Measurements from ENCODE around the gene CBLB. TPM values are rescaled to one million over a fixed set of nuclear protein-coding genes. Genes with fewer than 3 reads are reported as not detected.

The CBLB gene
- polyA plus RNA-seq, 2 of the 4 experiments (the other 2 are of a cell fraction): 6.8 to 16.2 TPM

DNA sequence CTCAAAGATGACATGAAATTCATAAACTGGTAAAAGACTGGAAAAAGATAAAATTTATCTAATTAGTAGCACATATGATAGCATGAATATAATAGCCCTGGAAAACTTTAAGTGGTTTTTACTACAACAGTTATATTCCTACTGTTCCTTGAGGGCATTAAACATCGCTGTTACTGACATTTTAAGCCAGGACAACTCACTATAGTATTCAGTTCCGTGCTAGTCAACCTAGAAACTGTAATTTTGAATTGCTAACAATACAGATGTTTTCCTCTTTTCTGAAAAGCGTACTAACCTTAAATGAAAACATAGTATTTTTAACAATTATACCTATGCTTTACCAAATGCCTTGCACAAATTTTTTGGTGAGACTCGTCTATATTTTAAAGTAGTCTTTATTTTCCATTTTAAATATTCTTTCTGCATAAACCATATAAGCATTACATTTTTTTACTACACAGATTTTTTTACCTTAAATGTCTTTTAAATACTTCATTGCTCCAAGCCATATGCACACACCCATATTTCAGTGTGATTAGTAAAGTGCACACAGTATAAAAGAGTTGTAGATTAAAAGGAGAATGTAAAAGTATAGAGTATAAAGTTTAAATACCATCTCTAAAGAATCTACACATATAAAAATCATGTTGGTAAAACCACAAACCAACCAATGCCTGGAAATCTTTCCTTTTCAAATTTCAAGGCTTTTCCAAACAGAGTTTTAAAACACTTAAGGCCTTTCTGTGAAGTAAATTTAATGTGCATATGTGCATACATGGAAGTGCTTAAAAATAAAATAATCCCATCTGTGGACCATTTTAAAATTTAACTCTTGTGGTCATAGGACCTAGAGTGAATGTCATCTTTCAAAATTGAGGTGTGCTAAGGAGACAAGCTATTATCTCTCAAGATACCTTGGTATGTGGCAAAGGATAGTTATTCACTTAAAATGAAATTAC is 20.1 kb upstream of the CBLB start:
- Histone ChIP-seq H3K4me3 (no peak overlapping the region), H3K4me1 (no peaks in the 10 kb centered on the region), H3K9me3 (no peaks in the 10 kb centered on the region), H3K27ac (no peak overlapping the region), H3K4me2 (no peak overlapping the region)
- WGBS (ENCODE audit: missing lambda C conversion rate): 60% methylated on average over 4 of the region's 4 CpGs
- TF ChIP-seq, protein P1, sequence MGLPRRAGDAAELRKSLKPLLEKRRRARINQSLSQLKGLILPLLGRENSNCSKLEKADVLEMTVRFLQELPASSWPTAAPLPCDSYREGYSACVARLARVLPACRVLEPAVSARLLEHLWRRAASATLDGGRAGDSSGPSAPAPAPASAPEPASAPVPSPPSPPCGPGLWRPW (IDR thresholded peaks at IDR 0.05): no peak
- TF ChIP-seq EHMT2 (IDR thresholded peaks at IDR 0.05; ENCODE audit: low read depth): no peak
- no peak for TF ChIP-seq POLR2AphosphoS2 (conservative IDR thresholded peaks at IDR 0.05; ENCODE audit: low read length)
- TF ChIP-seq, protein P2, sequence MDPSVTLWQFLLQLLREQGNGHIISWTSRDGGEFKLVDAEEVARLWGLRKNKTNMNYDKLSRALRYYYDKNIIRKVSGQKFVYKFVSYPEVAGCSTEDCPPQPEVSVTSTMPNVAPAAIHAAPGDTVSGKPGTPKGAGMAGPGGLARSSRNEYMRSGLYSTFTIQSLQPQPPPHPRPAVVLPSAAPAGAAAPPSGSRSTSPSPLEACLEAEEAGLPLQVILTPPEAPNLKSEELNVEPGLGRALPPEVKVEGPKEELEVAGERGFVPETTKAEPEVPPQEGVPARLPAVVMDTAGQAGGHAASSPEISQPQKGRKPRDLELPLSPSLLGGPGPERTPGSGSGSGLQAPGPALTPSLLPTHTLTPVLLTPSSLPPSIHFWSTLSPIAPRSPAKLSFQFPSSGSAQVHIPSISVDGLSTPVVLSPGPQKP (IDR thresholded peaks at IDR 0.05; ENCODE audit: low read depth, low read length): no peak
- no peak for TF ChIP-seq JUN (IDR thresholded peaks at IDR 0.05)
- TF ChIP-seq, protein P3, sequence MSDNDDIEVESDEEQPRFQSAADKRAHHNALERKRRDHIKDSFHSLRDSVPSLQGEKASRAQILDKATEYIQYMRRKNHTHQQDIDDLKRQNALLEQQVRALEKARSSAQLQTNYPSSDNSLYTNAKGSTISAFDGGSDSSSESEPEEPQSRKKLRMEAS (IDR thresholded peaks at IDR 0.05): no peak
- no peak for TF ChIP-seq MAFK (IDR thresholded peaks at IDR 0.05; ENCODE audit: partially characterized antibody)
- TF ChIP-seq EHF (CRISPR knock-in tag; IDR thresholded peaks at IDR 0.05): no peak
- no peak for TF ChIP-seq RAD21 (conservative IDR thresholded peaks at IDR 0.05 in 1 of 2, IDR thresholded peaks at IDR 0.05 in 1 of 2)
- TF ChIP-seq CBX8 (IDR thresholded peaks at IDR 0.05): no peak
- no peak for TF ChIP-seq KDM1A (IDR thresholded peaks at IDR 0.05; ENCODE audit: low read depth)
- TF ChIP-seq CHD4 (IDR thresholded peaks at IDR 0.05; ENCODE audit: borderline replicate concordance): no peak
- no peak for TF ChIP-seq SREBF2 (IDR thresholded peaks at IDR 0.05)
- TF ChIP-seq MAZ (IDR thresholded peaks at IDR 0.05; ENCODE audit: borderline replicate concordance, low read depth, low read length): no peak
- TF ChIP-seq HDAC2 (IDR thresholded peaks at IDR 0.05): no peak
- TF ChIP-seq POLR2A (IDR thresholded peaks at IDR 0.05; ENCODE audit: low read length): no peak
- no peak for TF ChIP-seq RARB (CRISPR knock-in tag; IDR thresholded peaks at IDR 0.05)
- no peak for TF ChIP-seq CBX2 (IDR thresholded peaks at IDR 0.05; ENCODE audit: borderline replicate concordance, low read depth)
- TF ChIP-seq TFCP2L1 (CRISPR knock-in tag; IDR thresholded peaks at IDR 0.05): no peak
- TF ChIP-seq ZFP36 (IDR thresholded peaks at IDR 0.05; ENCODE audit: borderline replicate concordance, partially characterized antibody): no peak
- DNase-seq (ENCODE audit: low read depth in 1 of 2, low spot score in 1 of 2) (no peak), FAIRE-seq (no peak), ATAC-seq (no peak)
- ChIA-PET POLR2A (no interaction called here), CTCF (no interaction called here)

DNA sequence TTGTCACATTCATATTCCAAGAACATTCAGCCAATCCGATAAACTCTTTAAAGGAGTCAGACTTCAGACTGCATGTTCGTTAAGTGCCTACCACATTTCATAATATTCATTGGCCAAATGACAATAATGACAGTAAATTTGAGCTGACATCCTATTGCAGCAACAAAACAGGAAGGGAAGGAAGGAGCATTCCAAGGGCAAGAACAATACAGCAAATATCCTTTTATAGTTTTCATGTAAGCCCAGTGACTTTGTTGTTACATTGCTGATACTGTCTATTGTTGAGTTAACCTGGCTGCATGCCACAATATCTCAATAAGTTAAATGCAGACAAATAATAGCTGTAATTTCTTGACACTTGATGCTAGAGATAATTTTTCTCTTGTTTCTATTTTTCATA is 16.4 kb upstream of the CBLB start:
- TF ChIP-seq, protein P1 (IDR thresholded peaks at IDR 0.05): no peak
- TF ChIP-seq NFE2L2 (conservative IDR thresholded peaks at IDR 0.05; ENCODE audit: low read length) (no peak), POLR2AphosphoS2 (conservative IDR thresholded peaks at IDR 0.05; ENCODE audit: low read length) (no peak), ZNF302 (CRISPR knock-in tag; IDR thresholded peaks at IDR 0.05) (no peak), SMC3 (IDR thresholded peaks at IDR 0.05) (no peak), ZFP36 (IDR thresholded peaks at IDR 0.05; ENCODE audit: borderline replicate concordance, partially characterized antibody) (no peak), SREBF2 (IDR thresholded peaks at IDR 0.05) (no peak), EHMT2 (IDR thresholded peaks at IDR 0.05; ENCODE audit: low read depth) (no peak), ZSCAN20 (CRISPR knock-in tag; IDR thresholded peaks at IDR 0.05) (no peak), EP300 (IDR thresholded peaks at IDR 0.05) (no peak), MAZ (IDR thresholded peaks at IDR 0.05; ENCODE audit: borderline replicate concordance, low read depth, low read length) (no peak), MAFK (IDR thresholded peaks at IDR 0.05; ENCODE audit: partially characterized antibody) (no peak), NR3C1 (IDR thresholded peaks at IDR 0.05) (no peak), ZC3H11A (IDR thresholded peaks at IDR 0.05) (no peak), KDM1A (IDR thresholded peaks at IDR 0.05; ENCODE audit: low read depth) (no peak), JUNB (IDR thresholded peaks at IDR 0.05) (no peak), JUN (IDR thresholded peaks at IDR 0.05) (no peak), PHF8 (IDR thresholded peaks at IDR 0.05; ENCODE audit: borderline replicate concordance, low read depth) (no peak), CHD2 (IDR thresholded peaks at IDR 0.05; ENCODE audit: low read length, partially characterized antibody) (no peak)
- TF ChIP-seq, protein P4, sequence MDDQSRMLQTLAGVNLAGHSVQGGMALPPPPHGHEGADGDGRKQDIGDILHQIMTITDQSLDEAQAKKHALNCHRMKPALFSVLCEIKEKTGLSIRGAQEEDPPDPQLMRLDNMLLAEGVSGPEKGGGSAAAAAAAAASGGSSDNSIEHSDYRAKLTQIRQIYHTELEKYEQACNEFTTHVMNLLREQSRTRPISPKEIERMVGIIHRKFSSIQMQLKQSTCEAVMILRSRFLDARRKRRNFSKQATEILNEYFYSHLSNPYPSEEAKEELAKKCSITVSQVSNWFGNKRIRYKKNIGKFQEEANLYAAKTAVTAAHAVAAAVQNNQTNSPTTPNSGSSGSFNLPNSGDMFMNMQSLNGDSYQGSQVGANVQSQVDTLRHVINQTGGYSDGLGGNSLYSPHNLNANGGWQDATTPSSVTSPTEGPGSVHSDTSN (IDR thresholded peaks at IDR 0.05): no peak
- Histone ChIP-seq H3K9me3 (no peaks in the 10 kb centered on the region), H3K4me3 (no peak overlapping the region), H3K4me2 (no peak overlapping the region), H3K27ac (no peak overlapping the region), H3K4me1 (peaks cover 16% of the 10 kb centered on the region; the same call in 2 of the 3 replicates)
- DNase-seq (ENCODE audit: low read depth in 1 of 2, low spot score in 1 of 2) (no peak), FAIRE-seq (no peak), ATAC-seq (no peak)
- ChIA-PET CTCF (interaction anchor here (0.9 kb wide), 1 partner anchor 44 kb away, joined by 4 read pairs; no protein-coding TSS in a partner anchor), POLR2A (no interaction called here)
- 58% methylated on average over 2 of the region's 2 CpGs for WGBS (ENCODE audit: missing lambda C conversion rate)

All from A549 (cell line).